ENCODE measurements around the gene DSCAML1.

- TF ChIP-seq CTCF (IDR thresholded peaks at IDR 0.05) (no peak), POLR2A (IDR thresholded peaks at IDR 0.05) (no peak)
Measured at GRCh38 chr11:117482881-117483280, 314.1 kb downstream of the DSCAML1 start.
